T-helper 22 cell (primary cell): ENCODE data around the gene HPN.
"Not testable (repeated sequence)": the region's sequence is repeated elsewhere in the genome, so short reads cannot be mapped to it uniquely, and the experiment has no call there.

Source experiments
- DNase-seq: peaks from one replicate; pipeline ENCODE4 v3.0.0-alpha.2; 2020; ENCODE audit warnings: low read depth

The HPN gene

DNA sequence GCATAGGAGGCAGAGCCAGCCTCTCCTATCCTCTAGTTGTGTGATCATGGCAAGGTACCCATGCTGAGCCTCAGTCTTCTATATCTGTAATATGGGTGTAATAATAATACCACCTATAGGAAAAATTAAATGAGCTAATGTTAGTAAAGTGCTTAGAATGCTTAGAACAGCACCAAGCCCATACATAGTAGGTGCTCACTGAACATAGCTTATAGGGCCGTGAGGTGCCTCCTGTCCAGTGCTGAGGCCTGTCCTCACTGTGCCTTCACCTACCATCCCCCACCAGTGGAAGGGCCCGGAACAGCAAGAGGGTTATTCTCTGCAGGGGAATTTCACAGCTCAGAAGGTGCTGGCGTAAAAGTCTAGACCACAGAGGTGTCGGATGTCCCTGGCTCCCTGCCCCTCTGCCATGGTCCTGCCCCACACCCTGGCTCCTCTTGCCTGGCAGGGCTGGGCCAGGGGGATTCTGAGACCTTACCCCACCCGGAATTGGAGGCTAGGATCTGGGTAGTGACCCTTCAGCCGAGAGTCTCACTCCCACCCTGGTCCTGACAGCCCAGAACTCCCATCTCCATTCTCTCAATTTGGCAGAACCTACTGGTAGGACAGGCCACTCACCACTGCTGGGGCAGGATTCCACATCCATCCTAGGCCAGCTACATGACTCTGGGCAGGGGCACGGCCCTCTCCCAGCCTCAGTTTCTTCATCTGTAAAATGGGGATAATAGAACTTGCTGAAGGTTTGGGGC lies 13.5 kb upstream of the HPN start:
- no peak for DNase-seq

DNA sequence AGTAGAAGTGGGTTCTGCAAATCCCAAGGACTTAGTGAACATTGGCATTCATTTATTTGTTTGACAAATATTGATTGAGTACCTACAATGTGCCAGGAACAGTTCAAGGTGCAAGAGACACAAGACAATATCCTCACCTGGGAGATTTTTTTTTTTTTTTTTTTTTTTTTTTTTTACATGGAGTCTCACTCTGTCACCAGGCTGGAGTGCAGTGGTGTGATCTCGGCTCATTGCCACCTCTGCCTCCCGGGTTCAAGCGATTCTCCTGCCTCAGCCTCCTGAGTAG lies 13.0 kb upstream of the HPN start:
- DNase-seq, result not testable (repeated sequence)

DNA sequence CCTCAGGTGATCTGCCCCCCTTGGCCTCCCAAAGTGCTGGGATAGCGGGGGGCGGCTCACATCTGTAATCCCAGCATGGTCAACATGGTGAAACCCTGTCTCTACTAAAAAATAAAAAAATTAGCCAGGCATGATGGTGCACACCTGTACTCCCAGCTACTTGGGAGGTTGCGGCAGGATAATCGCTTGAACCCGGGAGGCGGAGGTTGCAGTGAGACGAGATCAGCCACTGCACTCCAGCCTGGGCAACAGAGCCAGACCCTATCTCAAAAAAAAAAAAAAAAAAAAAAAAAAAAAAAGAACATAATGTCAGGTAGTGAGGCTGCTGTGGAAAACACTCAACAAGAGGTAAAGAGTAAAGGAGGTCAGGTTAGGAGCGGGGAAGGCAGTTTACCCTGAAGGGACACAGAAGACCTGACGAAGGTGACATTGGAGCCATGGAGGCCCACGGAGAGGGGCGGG lies 12.2 kb upstream of the HPN start:
- not testable (repeated sequence) for DNase-seq

DNA sequence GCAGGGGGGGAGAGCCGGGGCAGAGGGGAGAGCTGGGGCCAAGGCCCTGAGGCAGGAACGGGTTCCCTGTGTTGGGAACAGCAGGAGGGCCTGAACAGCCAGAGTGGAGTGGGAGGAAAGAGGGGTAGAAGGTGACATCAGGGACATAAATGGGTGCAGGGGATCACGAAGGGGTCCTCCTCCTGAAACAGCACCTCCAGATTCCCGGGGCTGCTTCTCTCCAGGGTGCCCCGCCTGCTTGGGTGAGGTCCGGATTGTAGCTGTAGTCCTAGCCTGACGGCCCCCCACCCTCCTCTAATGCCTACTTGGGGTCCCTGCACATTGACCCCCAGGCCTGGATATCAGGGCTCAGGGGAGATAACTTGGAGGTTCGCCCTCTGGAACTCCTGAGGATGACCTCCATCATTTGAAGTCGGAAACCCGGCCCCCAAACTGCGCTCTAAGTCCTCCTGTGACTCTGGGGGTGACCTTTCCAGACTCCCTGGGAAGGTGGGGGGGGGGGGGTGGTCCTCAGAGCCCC lies 11.7 kb upstream of the HPN start:
- DNase-seq, result no peak

DNA sequence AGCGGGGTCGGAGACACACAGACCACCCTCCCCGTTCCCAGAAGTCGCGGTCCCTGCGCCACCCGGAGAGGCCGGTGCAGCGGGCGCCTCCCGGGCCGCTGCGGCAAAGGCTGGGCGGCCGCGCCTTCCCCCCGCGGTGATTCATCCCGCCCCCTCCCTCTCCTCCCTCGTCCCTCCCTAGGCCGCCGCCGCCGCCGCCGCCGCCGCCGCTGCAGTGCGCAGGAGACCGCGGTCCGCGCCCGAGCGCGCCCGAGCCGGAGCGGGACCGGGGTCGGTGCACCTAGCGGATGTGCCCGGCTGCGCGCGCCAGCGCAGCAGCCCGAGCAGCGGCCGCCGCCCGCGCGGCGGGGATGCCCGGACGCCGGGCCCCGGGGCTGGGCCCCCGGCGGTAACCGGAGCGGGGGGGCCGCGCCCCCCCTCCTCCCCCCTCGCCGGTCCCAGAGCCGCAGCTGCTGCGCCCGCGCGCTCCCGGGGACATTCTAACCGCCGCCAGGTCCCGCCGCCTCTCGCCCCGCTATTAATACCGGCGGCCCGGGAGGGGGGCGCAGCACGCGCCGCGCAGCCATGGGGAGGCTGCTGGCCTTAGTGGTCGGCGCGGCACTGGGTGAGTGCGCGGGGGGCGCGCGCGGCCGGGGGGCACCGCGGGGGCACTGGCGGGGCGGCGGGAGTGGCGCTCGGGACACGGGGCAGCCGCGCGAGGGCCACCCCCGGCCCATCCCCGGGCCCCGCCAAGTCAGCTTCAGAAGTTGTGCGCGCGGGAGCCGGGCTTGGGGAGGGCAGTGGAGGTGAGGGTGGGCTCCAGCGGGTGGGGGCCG lies 11.1 kb upstream of the HPN start, which contains the start of gene SCN1B:
TSS of gene SCN1B (plus strand) at position 214 of the 815 bp plus-strand sequence. CDS start at position 565, 351 bp downstream.
- peak; percentile 40 for DNase-seq

DNA sequence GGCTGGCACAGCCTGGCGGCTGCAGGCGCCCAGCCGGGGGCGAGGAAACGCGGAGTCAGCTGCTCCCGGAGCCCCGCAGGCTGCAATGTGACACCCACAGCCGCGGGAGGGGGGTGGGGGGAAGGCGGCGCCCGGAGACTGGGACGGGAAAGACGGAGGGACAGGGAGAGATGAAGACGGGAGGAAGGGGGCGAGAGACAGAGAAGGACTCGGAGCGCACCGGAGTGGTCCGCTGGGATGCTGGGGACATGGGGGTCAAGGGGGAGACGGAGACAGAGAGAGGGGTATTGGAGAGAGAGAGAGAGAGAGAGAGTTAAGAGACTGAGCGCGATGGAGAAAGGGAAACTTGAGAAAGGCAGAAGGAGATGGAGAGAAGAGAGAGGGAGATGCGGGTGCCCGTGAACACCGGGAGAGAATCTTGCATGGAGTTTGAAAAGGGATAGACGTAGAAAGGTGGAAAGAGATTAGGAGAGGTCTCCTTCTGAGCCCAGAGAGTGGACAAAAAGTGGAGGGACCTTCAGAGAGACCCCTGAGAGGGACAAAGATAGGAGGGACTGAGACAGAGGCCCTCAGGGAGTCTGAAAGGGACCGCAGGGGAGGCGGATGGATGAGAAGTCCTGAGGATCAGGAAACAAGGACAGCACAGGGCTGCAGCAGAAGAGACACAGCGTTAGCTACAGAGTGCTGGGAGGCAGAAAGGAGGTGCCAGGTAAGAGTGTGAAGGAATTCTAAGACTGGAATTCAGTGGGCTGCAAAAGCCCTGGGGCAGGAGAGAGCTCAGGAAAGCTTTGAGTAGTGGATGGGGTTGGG lies 10.2 kb upstream of the HPN start:
- no peak for DNase-seq

DNA sequence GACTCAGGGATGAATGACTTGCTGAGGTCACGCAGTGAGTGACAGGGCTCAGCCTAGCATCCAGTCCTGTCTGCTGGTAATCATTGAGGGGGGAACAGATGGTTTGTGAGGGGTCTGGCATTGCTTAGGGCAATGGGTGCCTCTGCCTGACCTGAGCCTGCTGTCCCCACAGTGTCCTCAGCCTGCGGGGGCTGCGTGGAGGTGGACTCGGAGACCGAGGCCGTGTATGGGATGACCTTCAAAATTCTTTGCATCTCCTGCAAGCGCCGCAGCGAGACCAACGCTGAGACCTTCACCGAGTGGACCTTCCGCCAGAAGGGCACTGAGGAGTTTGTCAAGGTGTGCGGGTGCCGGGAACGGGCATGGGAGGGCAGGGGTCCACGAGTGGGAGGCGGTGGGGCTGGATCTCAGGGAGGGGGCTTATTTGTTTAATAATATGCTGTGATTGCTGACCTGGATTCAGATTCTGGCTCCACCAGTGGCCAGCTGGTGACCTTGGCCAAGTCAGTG lies 9.1 kb upstream of the HPN start:
- no peak for DNase-seq

DNA sequence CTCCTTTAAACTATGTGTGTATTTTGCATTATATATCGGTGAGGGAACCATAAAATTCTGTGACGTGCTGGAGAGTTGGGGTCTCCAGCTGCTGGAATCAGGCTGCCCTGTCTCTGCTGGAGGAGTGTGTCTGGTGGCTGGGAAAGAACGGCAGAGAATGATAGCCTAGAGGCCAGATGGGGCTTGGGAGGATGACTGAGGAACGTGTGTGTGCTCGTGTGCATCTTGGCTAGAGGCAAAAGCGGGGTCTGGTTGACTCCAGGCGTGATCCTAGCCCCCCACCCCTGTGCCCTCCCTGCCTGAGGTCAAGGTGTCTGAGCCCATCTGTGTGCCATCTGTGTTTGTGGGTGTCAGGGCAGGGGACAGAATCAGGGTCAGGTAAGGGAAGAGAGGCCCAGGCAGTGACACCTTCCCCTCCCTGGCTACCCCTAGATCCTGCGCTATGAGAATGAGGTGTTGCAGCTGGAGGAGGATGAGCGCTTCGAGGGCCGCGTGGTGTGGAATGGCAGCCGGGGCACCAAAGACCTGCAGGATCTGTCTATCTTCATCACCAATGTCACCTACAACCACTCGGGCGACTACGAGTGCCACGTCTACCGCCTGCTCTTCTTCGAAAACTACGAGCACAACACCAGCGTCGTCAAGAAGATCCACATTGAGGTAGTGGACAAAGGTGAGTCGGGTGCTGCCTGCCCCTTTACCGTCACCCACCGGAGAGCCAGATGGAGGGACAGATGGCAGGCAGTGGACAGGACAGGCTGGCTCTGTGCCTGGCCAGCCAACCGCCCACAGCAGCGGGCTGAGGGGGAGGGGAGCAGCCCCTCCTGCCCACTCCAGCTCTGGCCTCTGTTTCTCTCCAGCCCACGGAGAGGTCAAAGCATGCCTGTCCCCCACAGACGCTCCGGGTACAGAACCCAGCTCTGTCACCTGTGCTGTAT lies 8.2 kb upstream of the HPN start:
- DNase-seq, result no peak

DNA sequence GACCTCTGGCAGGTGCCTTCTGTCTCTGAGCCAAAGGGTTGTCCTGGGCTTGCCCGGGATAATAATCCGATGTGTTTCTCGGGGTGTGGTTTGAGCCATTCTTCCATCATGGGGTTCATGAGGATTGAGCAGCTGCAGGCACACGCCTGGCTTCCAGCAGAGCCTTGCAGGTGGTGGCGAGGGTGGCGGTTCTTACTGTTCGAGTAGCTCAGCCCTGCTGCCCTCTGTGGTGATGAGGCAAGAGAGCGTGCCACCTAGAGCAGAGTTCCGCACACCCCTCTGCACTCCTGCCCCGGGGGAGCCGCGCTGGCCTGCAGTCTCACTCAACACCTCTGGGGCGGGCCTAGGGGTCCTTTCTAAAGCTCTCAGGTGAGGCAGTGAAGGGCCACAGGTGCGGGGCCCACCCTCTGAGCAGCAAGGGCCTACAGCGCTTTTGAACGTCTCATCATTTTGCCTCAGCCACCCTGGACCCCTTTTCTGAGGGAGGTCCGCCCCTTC lies 7.5 kb upstream of the HPN start:
- DNase-seq, result no peak

DNA sequence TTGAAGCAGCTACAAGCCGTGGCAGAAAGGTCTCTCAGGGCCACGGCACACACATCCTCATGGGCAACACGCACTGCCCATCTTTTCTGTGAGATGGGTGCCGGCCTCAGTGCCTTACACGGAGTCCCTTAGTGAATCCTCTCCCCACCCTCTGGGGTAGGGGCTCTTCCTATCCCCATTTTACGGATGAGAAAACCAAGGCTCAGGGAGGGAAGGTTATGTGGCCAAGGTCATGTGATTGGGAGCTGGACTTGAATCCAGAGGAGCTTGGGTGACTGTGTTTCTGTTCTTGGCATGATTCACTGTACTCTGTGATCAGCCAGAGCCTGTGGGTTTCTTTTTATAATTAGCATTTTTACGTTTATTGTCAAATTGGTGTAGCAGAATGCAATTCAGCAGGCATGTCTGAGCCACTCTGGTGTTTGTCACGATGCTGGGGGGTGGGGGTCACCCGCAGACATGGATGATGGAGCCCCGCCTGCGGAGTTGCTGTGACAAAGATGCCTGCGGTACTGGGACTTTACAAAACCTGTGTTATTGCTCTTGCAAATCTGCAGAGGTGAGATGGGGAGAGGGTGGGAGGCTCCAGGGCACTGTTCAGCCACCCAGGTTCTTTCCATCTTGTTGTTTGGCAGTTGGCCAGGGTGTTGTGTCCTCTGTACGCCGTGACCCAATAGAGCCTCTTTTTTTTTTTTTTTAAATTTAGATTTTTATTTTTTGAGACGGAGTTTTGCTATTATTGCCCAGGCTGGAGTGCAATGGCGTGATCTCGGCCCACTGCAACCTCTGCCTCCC lies 6.7 kb upstream of the HPN start:
- DNase-seq, result no peak

DNA sequence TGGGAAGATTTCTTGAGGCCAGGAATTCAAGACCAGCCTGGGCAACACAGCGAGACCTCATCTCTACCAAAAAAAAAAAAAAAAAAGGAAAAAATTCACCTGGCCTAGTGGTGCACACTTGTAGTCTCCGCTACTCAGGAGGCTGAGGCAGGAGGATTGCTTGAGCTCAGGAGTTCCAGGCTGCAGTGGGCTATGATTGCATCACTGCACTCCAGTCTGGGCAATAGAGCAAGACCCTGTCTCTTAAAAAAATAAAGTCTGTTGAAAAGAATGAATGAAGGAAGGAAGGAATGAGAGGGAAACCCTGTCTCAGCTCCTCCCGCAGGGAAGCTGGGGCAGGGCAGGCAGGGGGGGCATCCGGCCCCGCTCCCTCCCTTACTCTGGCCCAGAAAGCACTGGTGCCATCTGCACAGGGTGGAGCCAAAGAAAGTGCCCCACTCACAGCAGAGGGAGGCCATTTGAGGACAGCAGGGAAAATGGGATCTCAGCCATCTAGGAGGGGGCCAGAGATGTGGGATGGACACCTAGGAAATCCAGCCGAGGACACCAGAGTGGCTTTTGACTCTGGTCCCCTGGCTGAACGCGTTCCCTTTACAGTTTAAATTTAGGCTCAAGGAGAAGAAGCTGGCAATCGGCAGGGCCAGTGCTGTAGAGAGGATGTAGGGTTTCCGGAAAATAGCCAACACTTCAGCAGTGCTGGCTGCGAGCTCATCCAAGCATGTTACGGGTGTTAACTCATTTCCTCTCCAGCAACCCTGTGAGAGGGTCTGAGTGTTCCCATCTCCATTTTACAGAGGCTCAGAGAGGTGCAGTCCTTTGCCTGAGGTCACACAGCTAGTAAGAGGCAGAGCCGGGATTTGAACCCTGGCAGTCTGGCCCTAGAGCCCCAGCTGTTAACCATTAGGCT lies 3.6 kb upstream of the HPN start:
- DNase-seq, result no peak

DNA sequence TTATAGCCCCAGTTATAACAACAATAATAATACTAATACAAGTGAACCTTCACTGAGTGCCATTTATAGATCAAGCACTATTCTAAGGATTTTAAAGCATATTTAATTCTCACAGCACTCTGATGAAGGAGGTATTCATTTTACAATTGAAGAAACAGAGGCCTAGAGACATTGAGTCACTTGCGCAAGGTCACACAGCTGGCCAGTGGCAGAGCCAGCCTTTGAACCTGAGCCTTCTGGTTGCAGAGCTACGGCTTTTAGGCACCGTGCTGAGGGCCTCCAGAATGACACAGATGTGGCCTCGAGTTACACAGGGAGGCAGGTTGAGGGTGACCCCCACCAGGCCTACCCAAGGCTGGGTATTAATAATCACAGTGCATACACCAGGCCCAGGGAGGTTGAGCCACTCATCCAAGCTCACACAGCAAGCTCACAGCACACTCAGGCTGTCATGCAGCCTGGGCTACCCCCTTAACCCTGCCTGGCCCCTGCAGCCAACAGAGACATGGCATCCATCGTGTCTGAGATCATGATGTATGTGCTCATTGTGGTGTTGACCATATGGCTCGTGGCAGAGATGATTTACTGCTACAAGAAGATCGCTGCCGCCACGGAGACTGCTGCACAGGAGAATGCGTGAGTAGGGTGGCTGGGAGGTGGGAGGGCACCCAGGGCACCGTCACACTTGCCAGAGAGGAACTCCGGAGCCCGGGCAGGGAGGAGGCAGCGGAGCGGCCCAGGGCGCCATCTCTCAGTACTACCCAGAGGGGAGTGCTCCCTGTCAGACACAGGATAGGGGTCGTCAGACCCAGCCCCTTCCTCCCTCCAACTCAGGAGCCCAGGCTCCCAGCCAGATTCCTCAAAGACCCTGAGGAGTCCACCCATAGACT lies 2.7 kb upstream of the HPN start:
- DNase-seq, result no peak

DNA sequence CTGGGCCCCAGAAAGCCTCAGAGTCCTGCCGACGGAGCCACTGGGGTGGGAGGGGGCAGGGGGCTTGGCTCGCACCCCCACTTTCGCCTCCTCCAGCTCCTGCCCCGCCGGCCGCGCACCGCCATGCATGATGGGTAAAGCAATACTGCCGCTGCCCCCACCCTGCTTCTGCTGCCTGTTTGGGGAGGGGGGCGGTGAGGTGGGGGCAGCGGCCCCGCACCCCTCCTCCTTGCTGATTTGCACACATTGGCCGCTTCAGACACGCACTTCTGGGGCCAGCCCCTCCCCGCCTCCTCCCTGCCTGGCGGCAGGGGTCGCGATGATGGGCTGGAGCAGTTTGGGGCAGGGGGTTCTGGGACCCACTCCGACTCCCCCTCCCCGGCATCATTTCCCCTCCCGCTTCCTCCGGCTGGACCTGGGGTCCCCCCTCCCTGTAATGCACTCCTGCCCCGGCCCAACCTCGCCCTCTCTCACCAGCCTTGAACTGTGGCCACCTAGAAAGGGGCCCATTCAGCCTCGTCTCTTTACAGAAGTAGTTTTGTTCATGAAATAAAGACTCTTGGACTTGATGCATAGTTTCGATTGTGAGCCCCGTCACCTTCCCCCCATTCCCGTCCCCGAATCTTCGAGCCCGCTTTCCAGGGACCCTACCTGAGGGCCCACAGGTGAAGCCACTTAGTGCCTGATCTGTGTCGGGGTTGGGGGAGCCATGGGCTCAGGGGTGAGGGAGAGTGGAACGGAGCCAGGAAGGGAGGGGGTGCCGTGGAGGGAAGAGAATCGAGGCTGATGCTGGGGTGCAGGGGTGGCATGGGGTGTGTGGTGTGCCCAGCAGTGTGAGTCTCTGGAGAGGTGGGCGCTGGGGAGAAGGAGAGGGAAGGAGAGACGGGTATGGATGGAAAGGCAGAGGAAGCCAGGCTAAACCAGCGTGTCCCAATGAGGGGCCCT lies 1.4 kb upstream of the HPN start:
- DNase-seq, result no peak

DNA sequence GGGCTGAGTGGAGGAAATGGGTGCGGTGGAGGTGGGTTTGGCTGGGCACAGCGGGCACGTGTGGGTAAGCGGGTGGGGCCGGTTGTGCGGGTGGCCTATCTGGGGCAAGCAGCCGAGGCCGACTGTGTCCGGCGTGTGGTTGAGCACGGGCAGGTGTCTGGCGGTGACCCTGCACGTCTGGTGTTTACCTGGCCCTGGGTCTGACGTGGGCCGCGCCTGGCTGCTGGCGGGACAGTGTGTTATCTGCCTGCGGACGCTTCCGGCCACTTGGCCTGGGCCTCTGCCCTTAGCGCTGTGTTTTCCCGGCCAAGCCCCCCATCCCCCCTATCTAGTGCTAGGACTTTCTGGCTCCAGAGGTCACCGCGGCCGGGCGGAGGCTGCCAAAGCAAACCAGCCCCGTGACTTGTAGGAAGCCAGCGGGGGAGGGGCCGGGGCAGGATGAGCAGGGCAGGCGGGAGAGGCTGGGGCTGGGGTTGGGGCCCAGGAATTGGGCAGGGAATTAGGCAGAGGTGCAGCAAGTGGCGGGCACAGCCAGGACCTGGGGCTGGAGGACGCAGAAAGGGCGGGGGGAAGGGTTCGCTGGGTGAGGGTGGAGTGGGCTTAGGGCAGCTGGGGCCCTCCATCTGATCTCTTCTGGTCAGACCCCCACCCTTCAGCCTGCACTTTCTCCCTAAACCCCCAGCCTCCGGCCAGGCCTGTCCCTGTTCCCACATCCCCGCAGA lies 534 bp upstream of the HPN start:
- DNase-seq, result no peak

DNA sequence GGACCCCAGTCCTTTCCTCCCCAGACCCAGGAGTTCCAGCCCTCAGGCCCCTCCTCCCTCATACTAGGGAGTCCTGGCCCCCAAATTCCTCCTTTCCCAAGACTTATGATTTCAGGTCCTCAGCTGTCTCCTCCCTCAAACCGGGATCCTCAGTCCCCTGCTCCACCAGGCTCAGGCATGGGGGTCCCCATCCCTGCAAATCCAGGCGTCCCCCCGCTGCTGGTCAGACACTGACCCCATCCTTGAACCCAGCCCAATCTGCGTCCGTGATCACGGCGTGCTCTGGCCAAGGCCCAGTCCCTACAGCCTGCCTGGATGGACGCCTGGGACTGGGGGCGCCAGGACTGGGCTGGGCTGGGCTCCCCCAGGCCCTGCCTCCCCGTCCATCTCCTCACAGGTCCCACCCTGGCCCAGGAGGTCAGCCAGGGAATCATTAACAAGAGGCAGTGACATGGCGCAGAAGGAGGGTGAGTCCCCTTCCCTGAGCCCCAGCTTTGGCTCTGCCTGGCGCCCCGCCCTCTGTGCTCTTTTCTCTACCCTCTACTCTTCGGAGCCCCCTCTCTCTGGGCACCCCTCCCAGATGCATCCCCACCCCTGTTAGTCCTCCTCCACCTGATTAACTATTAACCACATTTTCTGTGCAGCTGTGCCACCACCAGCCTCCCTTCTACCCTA lies 672 bp downstream of the HPN start:
- DNase-seq, result no peak
